KOPT-K1 (cell line): ENCODE results near the gene TMC2.

Experiments
- H3K27ac ChIP-seq: fragments of 200-600 bp; sonication (generic); 2 replicates; pipeline ENCODE4 v1.5.1; 2016; ENCODE audit warnings: antibody characterized with exemption, mild to moderate bottlenecking, low read depth, low read length; ENCODE audit not compliant: poor library complexity, severe bottlenecking
- H3K36me3 ChIP-seq: fragments of 200-600 bp; sonication (generic); 2 replicates; pipeline ENCODE4 v1.5.1; 2017; ENCODE audit warnings: antibody characterized with exemption, mild to moderate bottlenecking, low read length, moderate library complexity; ENCODE audit not compliant: insufficient read depth
- H3K9me3 ChIP-seq: fragments of 200-600 bp; sonication (generic); 2 replicates; pipeline ENCODE4 v1.5.1; 2017; ENCODE audit warnings: antibody characterized with exemption, low read length, mild to moderate bottlenecking; ENCODE audit not compliant: insufficient read depth, poor library complexity, severe bottlenecking

The TMC2 gene

DNA sequence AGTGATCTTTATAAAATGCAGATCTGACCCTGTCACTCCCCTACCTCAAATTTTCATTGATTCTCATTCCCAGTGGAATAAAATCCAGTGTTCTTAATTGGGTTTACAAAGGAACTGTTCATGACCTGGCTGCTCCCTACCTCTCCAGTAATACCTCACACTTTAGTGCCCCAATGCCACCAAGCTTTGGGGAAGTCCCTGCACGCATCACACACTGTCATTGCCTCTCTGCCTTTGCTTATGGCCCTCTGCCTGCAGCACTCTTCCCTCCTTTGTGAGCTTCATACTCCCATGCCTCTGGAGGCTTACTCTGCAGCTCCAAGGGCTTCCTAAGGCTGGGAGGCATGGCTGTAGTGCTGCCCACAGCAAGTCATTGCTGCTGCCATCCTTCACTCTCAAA is 57.4 kb downstream of the TMC2 start:
- Histone ChIP-seq H3K9me3 (peaks cover 6% of the 10 kb centered on the region), H3K27ac (no peak overlapping the region), H3K36me3 (no peaks in the 10 kb centered on the region)

DNA sequence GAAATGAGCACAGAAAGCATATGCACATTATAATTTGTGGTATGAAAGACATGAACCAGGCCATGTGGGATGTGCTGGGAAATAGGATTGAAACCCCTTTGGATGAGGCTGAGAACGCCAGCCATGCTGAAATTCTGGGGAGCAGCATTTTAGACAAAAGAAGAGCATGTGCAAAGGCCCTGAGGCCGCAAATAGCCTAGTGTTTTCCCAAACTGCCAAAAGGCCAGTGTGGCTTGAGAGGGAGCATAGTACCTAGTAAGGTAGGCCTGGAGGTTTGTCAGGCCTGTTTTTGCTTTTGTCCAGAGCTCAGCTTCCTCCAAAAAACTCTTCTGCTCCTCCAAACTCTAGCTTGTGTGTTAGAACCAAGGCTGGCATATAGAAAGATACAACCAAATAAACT is 58.7 kb downstream of the TMC2 start:
- Histone ChIP-seq H3K9me3 (peaks cover 6% of the 10 kb centered on the region), H3K36me3 (no peaks in the 10 kb centered on the region), H3K27ac (no peak overlapping the region)

DNA sequence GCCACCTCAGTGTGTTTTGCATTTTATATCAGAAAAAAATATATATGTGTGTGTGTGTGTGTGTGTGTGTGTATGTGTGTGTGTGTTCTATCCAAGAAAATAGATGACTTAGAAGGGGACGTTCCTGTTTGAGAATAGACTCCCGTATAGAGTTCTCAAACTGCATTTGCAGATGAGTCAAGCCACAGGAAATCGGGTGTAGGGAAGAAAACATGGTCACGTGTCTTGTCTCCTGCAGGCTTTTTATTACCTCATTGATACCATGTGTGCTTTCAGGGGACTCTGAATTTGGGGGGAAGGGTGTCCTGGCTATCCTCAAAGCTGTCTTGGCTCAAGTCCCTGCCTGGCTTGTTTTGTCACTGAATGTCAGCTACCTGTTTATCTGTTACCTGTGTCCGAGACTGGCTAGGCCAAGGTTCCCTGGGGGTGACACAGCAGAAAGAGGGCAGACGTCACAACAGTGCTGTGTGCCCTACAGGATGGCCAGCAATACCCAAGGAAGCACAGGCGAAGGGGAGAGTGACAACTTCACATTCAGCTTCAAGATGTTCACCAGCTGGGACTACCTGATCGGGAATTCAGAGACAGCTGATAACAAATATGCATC is 60.4 kb downstream of the TMC2 start:
- Histone ChIP-seq H3K9me3 (peaks cover 6% of the 10 kb centered on the region), H3K27ac (no peak overlapping the region), H3K36me3 (no peaks in the 10 kb centered on the region)

DNA sequence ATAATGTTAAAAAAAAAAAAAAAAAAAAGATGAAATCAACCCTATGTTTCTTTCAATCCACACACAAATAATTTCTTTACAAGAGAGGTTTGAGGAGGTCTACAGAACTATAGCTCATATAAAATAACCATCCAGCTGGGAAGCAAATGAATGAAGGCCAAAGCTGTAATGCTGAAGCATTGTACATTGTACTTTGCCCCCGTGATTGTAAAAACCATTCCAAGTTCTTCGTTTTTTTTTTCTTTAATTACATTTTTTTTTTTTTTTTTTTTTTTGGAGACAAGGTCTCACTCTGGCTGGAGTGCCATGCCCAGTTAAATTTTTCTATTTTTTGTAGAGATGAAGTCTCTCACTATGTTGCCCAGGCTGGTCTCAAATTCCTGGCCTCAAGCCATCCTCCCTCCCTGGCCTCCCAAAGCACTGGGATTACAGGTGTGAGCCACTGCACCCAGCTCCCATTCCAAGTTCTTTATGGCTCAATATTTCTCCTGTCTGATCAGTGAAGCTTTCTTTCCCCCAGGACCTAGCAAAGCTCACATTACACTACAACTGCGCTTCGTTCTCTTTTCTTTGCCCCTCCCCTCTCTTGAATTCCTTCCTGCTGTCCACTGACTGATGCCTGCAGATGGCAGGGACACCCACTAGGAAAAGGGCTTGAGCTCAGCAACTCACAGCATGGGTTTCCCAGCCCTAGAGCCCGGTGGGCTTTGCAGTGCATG is 63.1 kb downstream of the TMC2 start:
- H3K36me3 ChIP-seq, result no peaks in the 10 kb centered on the region

DNA sequence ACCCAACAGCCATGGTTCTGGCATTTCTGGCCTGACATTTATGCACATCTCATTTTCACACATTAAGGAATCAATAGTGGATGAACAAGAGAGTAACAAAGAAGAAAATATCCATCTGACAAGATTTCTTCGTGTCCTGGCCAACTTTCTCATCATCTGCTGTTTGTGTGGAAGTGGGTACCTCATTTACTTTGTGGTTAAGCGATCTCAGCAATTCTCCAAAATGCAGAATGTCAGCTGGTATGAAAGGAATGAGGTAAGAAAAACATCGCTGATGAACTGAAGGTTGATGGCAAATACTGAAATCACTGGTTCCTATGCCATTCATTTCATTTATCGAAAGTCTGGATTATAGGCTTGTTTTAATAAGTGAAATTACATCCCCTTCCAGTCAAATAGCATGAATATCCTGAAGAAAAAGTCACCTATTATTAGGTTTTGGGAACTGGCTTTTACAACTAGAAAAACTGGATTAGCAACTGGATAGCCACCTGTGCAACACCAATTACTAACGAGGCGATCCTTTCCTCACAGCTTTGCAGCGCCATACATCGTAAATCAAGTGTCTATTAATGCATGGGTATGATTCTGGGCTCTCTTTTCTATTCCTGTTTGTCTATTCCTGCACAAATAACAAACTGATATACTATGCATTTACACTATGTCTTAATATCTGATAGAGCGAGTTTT is 65.8 kb downstream of the TMC2 start:
- Histone ChIP-seq H3K36me3 (no peaks in the 10 kb centered on the region), H3K27ac (no peak overlapping the region), H3K9me3 (peaks cover 19% of the 10 kb centered on the region)

More for the DNA sequence above, 63.1 kb downstream of the TMC2 start:
- H3K27ac ChIP-seq, result no peak overlapping the region
- no peaks in the 10 kb centered on the region for H3K9me3 ChIP-seq

DNA sequence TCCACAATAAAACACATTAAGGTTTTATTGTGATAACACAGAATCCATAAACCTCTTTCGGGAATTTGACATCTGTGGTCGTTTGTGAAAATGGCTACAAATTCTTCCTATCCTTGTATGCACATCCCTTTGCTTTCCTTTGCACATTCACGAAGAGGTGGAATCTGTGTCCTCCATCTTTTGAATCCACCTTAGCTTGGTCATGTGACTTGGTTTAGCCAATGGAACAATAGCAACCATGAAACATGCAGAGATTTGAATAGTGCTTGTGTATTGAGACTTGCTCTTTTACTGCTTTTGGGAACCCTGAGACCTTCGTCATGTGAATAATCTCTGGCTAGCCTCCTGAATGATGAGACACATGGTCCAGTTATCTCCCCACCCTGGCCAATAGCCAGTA is 66.4 kb downstream of the TMC2 start:
- no peak overlapping the region for H3K27ac ChIP-seq
- H3K36me3 ChIP-seq, result no peaks in the 10 kb centered on the region
- H3K9me3 ChIP-seq, result peaks cover 23% of the 10 kb centered on the region

DNA sequence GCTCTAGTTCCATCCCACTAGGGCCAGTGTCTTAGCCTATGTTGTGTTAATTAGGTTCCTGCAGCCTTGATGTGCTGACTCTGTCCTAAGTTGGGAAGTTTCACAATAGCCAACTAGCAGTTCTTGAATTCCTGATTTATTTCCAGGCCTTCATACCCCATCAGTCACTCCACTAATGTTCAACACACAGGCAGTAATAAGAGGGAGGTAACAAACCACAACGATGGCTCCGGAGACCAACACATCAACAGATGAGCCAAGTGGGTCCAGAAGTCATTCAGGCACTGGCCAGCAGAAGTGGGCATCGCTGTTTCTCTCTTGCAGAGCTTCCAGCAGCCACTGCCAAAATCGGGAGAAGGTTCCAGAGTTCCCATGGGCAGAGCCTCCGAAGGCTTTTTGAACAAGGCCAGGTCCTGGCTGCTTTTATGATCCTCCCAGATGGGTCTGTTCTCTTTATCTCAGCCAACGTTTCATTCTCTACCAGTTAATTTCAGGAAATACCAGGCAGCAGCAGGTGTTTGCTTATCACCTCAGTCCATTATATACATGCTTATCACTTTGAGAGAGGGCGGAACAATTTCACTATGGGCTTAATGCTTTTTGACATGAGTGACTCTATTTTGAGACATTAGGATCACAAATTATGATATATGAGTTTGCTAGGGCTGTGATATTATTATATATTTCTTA is 67.6 kb downstream of the TMC2 start:
- Histone ChIP-seq H3K36me3 (no peaks in the 10 kb centered on the region), H3K27ac (no peak overlapping the region), H3K9me3 (peaks cover 23% of the 10 kb centered on the region)

DNA sequence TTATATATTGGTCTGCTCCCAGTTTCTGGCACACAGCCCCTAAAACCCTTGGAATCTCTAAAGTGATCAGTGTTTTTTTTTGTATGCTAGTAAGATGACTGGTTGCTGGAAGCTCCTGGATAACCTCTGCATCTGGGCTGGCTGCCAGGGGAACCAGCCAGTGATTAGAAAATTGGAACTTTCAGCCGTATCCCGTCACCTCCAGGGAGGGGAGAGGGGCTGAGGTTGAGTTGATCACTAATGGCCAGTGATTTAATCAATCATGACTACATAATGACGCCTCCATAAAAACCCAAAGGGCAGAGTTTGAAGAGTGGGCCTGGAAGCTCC is 68.1 kb downstream of the TMC2 start:
- H3K27ac ChIP-seq, result no peak overlapping the region
- H3K9me3 ChIP-seq, result peaks cover 23% of the 10 kb centered on the region
- no peaks in the 10 kb centered on the region for H3K36me3 ChIP-seq

DNA sequence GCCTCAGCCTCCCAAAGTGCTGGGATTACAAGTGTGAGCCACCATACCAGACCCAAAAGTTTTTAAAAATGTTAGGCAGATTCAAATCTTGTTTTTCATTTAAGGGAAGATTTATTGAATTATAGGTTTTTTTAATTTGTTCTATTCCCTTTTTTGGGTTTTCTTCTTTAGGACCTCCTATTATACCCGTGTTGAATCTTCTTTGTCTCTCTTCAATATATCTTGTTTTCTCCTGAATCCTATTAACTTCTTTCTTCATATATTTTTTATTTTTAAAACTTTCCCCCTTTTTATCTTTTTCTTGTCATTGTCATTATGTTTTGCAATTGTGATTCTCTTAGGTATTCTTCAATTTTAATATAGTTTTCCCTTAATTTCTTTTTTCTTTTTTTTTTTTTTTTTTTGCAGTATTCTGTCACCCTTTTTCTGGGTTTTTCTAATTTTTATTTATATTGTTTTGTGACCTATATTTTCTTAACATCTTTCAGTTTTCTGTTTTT is 70.2 kb downstream of the TMC2 start:
- no peaks in the 10 kb centered on the region for H3K36me3 ChIP-seq
- H3K9me3 ChIP-seq, result peaks cover 23% of the 10 kb centered on the region

DNA sequence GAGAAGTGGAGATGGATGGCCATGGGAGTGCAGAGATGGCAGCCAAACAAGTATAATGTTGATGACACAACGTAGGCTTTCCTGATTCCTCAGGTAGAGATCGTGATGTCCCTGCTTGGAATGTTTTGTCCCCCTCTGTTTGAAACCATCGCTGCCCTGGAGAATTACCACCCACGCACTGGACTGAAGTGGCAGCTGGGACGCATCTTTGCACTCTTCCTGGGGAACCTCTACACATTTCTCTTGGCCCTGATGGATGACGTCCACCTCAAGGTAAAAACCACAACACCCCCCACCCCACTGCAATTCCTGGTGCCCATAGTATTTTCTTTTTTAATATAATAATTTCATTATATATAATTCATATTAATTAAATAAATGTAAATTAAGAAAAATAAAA is 74.0 kb downstream of the TMC2 start:
- Histone ChIP-seq H3K36me3 (no peaks in the 10 kb centered on the region), H3K9me3 (peaks cover 19% of the 10 kb centered on the region), H3K27ac (no peak overlapping the region)

More for the DNA sequence above, 70.2 kb downstream of the TMC2 start:
- no peak overlapping the region for H3K27ac ChIP-seq

DNA sequence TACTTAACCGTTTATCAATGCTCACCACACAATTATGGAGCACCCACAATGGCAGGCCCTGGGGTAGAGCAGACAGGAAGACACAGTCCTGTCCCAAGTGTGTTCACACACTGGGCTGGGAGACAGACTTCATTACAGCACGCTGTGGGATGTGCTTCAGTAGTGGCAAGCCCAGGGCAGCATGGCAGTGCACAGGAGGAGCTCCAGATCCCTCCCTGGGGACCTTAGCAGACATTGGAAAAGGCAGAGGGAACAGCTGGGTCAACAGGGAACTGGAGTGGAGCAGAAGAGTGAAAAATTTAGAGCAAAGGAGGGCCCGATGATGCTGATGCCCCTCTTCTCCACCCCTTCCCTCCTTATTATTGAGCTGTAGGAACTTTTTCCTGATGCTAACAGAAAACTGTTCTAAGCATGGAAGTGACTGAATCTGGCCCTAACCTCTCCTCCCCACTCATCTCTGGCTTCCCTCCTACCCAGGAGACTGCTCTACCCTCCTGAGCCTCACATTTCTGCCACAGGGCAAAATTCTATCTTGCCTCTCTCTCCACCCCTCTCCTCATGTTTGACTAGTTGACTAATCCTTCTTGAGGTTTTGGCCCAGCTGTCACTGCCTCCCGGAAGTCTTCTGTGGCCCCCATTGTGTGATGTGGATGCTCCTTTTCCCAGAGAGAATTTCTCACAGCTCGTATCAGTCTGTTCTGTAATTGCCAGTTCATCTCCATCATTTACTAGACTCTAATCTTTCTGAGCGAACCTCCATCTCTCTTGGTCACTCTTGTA is 74.8 kb downstream of the TMC2 start:
- Histone ChIP-seq H3K36me3 (no peaks in the 10 kb centered on the region), H3K27ac (no peak overlapping the region), H3K9me3 (peaks cover 12% of the 10 kb centered on the region)

DNA sequence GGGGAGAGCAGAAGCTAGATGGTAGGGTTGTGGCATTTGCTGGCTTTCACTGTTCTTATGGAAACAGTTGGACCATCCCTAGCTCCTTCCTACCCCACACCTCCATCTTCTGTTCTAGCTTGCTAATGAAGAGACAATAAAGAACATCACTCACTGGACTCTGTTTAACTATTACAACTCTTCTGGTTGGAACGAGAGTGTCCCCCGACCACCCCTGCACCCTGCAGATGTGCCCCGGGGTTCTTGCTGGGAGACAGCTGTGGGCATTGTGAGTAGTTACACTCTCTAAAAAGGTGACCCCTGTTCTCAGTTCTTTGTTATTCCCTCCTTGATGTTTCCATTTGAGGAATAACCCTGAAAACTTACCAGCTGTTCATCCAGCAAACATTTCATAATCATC is 75.7 kb downstream of the TMC2 start:
- Histone ChIP-seq H3K36me3 (no peaks in the 10 kb centered on the region), H3K9me3 (peaks cover 4% of the 10 kb centered on the region), H3K27ac (no peak overlapping the region)

DNA sequence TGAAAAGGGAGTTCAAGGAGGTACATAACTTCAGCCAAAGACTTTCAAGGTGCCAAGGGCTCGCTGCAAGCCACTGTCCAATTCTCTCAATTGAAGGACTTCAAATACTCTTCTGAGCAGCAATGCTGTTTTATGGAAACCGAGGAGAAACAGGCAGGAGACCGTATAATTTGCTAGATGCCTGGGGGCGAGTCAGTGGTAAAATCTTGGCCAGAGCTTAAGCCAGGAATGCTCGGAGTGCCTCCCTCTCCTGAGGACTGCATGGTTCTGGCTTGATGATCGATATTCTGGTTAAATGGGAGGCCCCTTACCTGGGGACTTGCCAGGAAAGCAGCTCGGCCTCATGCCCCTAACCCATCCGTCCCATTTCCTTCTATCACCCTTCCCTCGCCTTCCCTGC is 80.3 kb downstream of the TMC2 start:
- Histone ChIP-seq H3K27ac (no peak overlapping the region), H3K36me3 (no peaks in the 10 kb centered on the region), H3K9me3 (no peaks in the 10 kb centered on the region)

DNA sequence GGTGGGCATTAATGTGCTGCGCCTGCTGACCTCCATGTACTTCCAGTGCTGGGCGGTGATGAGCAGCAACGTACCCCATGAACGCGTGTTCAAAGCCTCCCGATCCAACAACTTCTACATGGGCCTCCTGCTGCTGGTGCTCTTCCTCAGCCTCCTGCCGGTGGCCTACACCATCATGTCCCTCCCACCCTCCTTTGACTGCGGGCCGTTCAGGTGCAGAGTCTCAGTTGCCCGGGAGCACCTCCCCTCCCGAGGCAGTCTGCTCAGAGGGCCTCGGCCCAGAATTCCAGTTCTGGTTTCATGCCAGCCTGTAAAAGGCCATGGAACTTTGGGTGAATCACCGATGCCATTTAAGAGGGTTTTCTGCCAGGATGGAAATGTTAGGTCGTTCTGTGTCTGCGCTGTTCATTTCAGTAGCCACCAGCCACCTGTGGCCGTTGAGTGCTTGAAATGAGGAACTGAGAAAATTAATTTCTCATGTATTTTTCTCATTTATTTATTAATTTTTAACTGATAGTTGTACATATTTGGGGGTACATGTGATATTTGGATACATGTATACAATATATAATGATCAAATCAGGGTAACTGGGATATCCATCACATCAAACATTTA is 80.8 kb downstream of the TMC2 start:
- H3K9me3 ChIP-seq, result no peaks in the 10 kb centered on the region
- H3K27ac ChIP-seq, result no peak overlapping the region
- H3K36me3 ChIP-seq, result no peaks in the 10 kb centered on the region
